HG02885 (cell line): ENCODE measurements around the gene KRTAP5-8.
"Not testable (repeated sequence)": the region's sequence is repeated elsewhere in the genome, so short reads cannot be mapped to it uniquely, and the experiment has no call there.

Source experiments
- ATAC-seq: cut with Tn5 transposase; IDR thresholded peaks from one replicate; pipeline ENCODE4 v1.9.1; 2021; ENCODE audit warnings: mild to moderate bottlenecking; ENCODE audit not compliant: unreplicated experiment, poor library complexity

The KRTAP5-8 gene, protein sequence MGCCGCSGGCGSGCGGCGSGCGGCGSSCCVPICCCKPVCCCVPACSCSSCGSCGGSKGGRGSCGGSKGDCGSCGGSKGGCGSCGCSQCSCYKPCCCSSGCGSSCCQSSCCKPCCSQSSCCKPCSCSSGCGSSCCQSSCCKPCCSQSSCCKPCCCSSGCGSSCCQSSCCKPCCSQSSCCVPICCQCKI

DNA sequence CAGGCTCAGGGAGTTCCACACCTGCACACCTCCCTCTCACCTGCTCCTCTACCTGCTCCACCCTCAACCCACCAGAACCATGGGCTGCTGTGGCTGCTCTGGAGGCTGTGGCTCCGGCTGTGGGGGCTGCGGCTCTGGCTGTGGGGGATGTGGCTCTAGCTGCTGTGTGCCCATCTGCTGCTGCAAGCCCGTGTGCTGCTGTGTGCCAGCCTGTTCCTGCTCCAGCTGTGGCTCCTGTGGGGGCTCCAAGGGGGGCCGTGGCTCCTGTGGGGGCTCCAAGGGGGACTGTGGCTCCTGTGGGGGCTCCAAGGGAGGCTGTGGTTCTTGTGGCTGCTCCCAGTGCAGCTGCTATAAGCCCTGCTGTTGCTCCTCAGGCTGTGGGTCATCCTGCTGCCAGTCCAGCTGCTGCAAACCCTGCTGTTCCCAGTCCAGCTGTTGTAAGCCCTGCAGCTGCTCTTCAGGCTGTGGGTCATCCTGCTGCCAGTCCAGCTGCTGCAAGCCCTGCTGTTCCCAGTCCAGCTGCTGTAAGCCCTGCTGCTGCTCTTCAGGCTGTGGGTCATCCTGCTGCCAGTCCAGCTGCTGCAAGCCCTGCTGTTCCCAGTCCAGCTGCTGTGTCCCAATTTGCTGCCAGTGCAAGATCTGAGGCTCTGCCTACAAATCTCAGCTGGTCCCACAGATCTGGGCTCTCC lies at the start of gene KRTAP5-8:
KRTAP5-8 (plus strand) TSS at position 49 of the 689 bp plus-strand sequence; CDS start at position 80, 31 bp downstream.
- not testable (repeated sequence) for ATAC-seq

DNA sequence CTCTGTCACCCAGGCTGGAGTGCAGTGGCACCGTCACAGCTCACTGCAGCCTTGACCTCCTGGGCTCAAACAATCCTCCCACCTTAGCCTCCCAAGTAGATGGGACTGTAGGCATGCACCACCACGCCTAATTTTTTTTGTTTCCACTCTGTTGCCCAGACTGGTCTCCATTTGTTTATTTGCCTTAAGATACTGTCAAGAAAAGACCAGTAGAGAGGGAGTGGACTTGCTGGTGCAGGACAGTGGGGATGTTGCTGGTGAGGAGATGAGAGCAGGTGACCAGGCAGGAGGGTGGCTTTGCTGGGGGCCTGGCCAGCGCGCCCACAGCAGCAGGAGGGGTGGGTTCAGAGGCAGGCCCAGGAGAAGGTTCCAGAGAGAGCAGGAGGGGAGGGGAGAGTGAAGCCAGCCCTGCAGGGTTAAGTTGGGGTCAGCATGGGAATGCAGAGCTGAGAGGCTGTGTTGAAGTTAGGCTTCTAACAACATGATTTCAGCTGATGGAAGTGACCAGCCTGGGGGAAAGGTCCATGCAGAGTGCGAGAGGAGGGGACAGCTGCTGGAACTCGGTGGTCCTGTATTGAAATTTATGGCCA lies 49.0 kb upstream of the KRTAP5-8 start:
- no peak for ATAC-seq

- ATAC-seq, result no peak
Measured at GRCh38 chr11:71489311-71490043, 48.3 kb upstream of the KRTAP5-8 start.

GRCh38 chr11:71490044-71490730 lies 47.6 kb upstream of the KRTAP5-8 start:
- no peak for ATAC-seq

GRCh38 chr11:71490731-71491390 lies 47.0 kb upstream of the KRTAP5-8 start:
- ATAC-seq, result no peak

GRCh38 chr11:71491531-71491930 lies 46.3 kb upstream of the KRTAP5-8 start:
- no peak for ATAC-seq

DNA sequence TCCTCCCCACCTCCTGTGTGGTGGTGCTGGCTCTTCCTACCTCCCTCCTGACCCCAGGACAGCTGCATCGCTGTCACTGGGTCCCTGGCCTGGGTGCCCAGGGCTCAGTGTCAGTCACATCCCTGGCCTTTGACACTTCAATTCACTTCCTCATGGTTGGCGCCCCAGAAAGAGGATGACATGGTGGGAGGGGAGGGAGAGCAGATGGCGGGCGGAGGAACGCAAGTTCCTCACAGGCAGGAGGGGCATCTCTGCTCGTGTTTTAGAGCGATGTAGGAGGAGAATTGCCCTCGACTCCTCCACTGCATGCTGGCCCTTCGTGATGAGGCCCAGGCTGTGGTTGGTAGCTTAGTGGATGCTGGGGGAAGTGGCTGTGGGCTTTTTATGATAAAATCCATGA lies 45.9 kb upstream of the KRTAP5-8 start:
- no peak for ATAC-seq

DNA sequence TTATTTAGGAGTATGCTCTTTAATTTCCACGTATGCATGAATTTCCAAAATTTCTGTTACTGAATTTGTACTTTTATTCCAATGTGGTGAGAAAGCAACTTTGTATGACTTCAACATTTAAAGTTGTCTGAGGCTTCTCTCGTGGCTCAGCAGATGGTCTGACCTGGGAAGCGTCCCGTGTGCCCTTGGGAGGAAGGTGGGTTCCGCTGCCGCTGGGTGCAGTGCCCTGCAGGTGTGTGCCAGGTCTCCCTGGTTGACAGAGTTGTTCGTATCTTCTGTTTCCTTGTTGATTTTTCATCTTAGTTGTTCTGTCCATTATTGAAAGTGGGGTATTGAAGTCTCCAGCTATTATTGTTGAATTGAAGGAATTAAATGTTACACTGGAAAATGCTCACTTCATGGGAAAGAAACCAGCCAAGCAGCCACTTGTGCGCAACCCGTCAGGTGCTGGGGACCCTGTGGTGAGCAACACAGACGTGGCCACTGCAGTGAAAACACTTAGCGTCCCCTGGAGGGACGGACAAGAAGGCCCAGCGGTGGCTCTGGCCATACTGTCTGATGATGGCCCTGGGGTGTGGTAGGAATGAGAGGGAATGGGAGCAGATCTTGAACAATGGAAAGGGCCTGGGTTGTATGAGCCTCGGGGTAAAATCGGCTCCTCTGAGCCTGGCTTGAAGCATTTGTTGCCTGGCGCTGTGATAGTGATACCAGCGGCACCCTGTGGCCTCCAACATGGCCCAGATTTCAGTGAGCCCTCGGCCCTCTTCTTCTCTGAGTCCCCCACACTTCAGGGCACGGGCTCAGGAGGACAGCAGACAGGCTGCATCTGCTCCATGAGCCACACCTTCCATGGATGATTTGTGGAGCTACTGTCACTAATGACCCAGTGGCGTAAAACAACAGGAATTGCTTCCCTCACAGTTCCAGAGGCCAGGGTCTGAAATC lies 42.3 kb upstream of the KRTAP5-8 start:
- ATAC-seq, result no peak

- ATAC-seq, result no peak
Measured at GRCh38 chr11:71496421-71496820, 41.4 kb upstream of the KRTAP5-8 start.

DNA sequence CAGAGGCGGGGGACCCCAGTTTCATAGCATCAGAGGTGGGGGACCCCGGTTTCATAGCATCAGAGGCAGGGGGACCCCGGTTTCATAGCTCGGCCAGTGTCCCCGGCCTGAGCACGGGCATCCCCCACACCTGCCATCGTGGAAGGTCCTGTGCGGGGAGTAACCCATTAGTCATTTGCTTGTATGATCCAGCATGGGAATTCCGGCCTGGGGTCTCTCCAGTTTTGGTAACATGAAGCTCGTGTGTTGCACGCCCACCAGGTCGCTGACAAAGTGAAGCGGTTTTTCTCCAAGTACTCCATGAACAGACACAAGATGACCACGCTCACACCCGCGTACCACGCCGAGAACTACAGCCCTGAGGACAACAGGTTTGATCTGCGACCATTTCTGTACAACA lies 39.7 kb upstream of the KRTAP5-8 start:
- no peak for ATAC-seq

DNA sequence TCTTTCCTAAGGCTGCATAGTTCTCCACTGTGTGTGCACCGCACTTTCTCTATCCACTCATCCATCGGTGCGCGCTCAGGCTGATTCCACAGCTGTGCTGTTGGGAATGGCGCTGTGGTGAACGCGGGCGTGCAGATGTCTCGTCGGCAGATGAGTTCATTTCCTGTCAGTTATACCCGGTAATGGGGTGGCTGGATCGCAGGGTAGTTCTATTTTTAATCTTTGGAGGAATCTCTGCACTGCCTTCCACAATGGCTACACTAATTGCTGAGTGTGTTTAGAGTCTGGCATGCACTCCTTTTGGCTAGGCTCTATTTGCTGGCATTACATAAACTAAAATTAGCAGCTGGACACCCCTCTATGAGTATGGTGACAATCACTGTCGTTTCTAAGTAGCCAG lies 38.7 kb upstream of the KRTAP5-8 start:
- no peak for ATAC-seq

DNA sequence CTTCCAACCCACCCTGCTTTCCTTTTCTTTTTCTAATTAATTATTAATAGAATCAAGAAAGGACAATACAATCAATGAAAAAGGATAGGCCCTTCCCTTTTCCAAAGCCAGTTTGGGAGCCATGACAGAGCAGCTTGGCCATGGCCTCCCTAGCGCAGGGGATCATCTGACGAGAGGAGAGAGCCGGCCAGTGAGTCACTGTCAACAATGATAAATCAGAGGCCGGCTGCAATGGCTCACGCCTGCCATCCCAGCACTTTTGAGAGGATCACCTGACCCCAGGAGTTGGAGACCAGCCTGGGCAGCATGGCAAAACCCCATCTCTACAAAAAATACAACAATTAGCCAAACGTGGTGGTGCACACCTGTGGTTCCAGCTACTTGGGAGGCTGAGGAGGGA lies 38.3 kb upstream of the KRTAP5-8 start:
- no peak for ATAC-seq

DNA sequence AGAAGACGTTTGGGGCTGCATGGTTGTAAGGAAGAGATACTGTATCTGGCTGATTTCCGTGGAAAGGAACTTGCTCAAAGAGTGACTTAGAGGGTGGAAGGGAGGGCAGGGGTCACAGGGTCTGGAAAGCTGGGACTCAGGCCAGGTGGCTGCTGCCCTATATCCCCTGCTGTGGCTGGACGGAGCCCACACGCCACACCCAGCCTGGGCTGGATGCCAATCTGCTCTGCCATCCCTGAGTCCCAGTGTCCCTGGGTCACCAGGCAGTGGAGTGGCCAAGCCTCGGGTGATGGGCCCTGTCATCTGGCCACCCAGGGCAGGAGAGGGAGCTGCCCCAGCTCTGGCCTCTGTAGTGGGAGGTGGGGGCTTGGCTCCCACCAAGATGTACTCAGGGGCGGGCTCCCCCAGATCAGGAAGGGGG lies 37.2 kb upstream of the KRTAP5-8 start:
- ATAC-seq, result no peak

- ATAC-seq, result no peak
Measured at GRCh38 chr11:71501071-71501985, 36.5 kb upstream of the KRTAP5-8 start.

GRCh38 chr11:71502026-71502425 lies 35.8 kb upstream of the KRTAP5-8 start:
- no peak for ATAC-seq

- ATAC-seq, result no peak
Measured at GRCh38 chr11:71502871-71503435, 34.9 kb upstream of the KRTAP5-8 start.

GRCh38 chr11:71504531-71504930 lies 33.3 kb upstream of the KRTAP5-8 start:
- no peak for ATAC-seq

GRCh38 chr11:71505001-71505400 lies 32.8 kb upstream of the KRTAP5-8 start:
- no peak for ATAC-seq
